T-helper 9 cell (primary cell): ENCODE measurements around the gene TRIM15.

Source experiments
- DNase-seq: peaks from one replicate; pipeline ENCODE4 v3.0.0-alpha.2; 2020

Gene TRIM15

GRCh38 chr6:30147096-30147495, 16.2 kb upstream of the TRIM15 start:
- no peak for DNase-seq

DNA sequence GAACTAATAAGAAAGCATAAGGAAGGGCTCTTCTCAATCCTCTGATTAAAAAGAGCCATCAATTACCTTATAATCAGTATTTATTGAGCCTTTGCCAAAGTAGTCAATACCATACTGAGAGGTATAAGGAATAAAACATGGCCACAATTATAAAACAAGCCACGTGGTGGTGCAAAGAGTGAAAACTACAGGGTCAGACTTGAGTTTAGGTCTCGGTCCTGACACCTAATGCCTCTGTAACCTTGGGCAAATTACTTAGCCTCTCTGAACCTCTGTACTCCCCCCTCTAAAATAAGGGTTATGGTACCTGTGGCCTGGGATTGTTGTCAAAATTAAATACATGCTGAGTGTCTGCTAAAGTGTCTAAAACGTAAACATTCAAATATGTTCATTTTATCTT, 14.1 kb upstream of the TRIM15 start:
- DNase-seq = no peak

DNA sequence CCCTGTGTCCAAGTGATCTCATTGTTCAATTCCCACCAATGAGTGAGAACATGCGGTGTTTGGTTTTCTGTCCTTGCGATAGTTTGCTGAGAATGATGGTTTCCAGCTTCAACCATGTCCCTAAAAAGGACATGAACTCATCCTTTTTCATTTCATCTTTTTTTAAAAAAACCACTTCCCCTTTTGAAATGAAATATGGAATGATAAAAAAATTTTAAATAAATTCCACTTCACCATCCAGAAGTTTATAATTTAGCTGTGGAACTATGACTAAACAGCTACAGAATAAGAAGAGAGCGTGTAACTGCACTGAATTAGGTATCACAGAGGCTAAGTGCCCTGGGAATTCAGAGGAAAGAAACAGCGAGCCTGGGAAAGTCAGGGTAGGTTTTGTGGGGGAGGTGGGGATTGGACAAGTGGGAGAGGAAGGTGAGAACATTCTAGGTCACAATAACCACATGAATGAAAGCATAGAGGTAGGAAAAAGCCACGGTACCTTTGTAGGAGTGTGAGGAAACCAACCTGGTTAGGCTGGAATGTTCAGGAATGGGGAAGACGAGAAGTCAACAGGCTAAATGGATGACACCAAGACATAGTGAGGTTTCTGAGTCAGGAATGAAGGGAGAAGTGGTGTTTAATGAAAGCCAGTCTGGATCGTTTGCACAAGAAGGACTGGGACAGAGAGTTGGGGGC, 13.3 kb upstream of the TRIM15 start:
- DNase-seq = no peak

- DNase-seq = no peak
Observed at GRCh38 chr6:30150671-30151395, 12.5 kb upstream of the TRIM15 start.

GRCh38 chr6:30151580-30151979, 11.8 kb upstream of the TRIM15 start:
- no peak for DNase-seq

DNA sequence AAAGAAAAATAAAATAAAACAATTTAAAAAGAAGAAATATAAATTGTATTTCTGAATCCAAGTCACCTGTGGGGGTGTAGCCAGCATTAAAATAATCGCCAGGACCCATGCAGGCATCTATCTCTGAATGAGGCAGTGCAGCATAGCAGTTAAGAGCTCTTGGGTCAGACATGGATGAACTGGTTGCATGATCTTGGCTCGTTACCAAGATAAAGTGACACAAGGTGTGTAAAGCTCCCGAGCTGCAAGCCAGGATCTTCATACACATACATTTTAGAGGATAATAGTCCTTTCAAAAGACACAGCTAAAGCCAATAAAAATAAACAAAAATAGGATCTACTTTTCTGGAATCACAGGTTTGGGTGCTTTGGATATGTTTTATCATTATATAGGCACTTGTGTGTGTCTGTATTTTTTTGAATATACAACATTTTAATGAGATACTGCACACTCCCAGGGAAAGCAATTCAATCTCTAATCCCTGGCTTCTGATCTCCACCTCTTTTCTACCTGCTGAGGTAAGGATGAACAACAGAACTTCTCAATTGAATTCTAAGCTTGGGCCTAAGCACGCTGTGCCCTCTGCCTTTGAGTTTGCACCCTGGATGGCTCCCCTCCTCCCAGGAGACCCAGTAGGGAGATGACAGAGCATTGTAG, 11.2 kb upstream of the TRIM15 start:
- no peak for DNase-seq

DNA sequence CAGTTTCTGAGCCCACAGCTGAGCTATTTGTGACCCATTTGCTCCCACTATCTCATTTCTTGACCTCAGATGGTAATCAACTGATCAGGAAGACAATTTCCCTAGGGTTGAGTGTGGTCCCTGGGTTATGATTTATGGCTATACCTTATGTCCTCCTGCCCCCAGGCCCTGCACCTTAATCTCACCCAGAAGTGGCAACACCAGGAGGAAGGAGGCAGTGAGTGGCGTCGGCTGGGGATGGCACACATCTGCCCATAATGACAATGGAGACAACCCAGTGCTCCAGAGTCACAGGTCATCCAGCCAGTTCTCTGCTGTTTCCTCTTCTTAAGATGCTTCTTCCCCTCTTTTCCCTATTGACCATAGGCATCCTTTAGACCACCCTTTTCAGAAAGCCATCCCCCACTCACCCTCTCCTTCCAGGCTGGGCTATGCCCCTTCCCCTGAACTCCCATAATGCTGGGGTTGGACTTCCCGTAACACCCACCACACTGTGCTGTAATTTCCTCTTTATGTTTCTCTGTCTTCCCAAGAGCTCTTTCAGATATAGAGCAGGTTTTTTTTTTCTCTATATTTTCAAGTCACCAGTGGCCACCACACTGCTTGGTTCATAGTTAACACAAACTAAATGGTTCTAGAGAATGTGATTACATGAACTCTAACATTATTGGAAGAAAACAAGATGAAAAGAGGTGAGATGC, 10.3 kb upstream of the TRIM15 start:
- DNase-seq = no peak

- no peak for DNase-seq
Observed at GRCh38 chr6:30154061-30154460, 9.3 kb upstream of the TRIM15 start.

GRCh38 chr6:30154709-30155519, 8.4 kb upstream of the TRIM15 start:
- no peak for DNase-seq

GRCh38 chr6:30155520-30156261, 7.7 kb upstream of the TRIM15 start:
- DNase-seq = no peak

GRCh38 chr6:30156262-30156599, 7.1 kb upstream of the TRIM15 start:
- DNase-seq = no peak

- no peak for DNase-seq
Observed at GRCh38 chr6:30156774-30157173, 6.6 kb upstream of the TRIM15 start.

DNA sequence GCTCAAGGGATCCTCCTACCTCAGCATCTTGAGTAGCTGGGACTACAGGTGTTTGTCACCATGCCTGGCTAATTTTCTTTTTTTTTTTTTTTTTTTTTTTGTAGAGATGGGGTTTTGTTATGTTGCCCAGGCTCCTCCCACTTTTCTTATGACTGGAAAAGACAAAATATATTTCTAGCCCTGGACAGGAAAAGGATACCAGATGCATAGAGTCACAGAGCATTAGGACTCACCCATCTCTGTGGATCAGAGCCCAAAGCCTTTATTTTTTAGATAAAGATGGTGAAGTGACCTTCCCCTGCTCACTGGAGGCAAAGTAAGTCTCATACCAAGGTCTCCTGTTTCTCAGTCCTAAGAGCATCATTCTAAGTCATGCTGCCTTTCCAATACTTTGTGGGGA, 5.8 kb upstream of the TRIM15 start:
- DNase-seq = no peak

DNA sequence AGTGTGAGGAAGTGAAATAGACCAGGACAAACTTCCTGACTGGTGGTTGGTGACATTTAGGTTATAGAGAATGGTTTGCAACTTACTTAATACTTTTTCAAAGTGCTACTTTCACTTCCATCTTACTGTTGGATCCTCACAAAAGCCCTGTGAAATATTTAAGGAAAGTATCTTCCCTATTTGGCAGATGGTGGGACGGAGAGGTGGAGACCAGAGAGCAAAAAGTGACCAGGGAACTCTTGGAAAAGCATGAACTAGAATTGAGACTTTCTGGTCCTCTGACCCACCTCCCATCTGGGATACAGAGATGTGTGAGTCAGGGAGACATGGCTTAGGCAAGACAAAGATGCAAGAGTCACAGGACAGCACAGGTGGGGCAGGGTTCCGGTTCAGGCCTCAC, 5.3 kb upstream of the TRIM15 start:
- no peak for DNase-seq

DNA sequence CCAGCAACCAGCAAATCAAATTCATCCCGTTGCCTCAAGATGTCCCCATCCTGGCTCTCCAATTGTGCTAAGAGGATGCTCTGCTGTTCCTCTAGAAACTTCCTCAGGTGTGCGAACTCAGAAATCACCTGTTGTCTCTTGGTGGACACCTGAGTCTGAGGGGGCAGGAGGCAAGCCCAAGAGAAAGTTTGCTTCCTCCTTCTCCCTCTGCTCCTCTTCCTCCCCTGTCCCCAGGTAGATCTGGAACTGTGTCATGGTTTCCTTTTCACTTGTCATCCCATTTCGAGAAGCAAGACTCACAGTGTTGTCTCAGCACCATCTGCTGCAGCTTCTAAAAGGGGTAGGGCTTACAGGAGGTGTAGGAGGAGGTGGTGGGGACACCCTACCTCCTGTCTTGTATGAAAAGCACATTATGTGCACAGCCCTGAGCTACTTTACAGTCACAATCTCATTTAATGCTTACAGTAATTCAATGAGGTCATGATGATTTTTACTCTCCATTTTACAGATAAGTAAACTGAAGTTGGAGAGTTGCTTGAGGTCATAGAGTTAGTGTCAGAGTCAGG, 4.8 kb upstream of the TRIM15 start:
- DNase-seq = no peak

DNA sequence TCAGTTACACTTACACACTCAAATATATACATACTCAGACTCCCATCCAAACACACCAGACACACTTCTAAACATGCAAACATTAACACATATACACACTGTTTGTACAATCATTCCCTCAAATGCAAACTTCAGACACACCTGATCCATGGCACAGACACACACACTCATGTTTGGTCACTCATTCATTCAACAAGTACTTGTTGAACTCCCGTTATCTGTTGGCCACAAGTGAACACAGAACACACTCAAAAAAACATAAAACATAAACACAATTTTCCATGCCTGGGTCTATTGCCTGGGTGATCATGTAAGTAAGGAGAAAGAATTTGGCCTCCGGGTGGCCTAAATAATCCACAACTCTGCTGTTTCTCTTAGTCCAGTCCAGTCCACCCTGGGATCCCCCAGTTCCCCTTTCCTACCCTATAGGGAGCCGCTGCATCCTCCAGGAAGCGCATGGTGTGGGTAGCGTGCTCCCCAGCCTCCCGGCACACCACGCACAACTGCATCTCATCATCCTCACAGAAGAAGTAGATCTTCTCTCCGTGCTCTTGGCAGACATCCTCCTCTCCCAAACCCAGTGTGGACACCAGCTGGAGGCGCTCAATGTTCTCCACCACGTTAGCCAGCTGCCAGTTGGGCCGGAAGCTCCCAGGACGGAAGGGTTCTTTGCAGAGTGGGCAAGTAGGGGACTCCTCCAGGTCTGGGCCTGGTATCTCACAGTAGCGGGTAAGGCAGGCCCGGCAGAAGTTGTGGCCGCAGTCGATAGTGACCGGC, 3.1 kb upstream of the TRIM15 start:
- no peak for DNase-seq

GRCh38 chr6:30160785-30161531, 2.4 kb upstream of the TRIM15 start, which contains the start of gene TRIM10:
TRIM10 (minus strand) TSS chr6:30161211; CDS start chr6:30160858, 353 bp downstream.
- DNase-seq = no peak

GRCh38 chr6:30162265-30163089, 869 bp upstream of the TRIM15 start:
- no peak for DNase-seq
